ENCODE data around the gene KRTAP5-7.

GRCh38 chr11:71555508-71555907 is 28.4 kb downstream of the KRTAP5-7 start:
- TF ChIP-seq CEBPB (IDR thresholded peaks at IDR 0.05; ENCODE audit: borderline replicate concordance, low read depth, low read length): no peak
- TF ChIP-seq, protein P1, sequence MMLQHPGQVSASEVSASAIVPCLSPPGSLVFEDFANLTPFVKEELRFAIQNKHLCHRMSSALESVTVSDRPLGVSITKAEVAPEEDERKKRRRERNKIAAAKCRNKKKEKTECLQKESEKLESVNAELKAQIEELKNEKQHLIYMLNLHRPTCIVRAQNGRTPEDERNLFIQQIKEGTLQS (CRISPR knock-in tag; IDR thresholded peaks at IDR 0.05): no peak
- TF ChIP-seq ASH2L (IDR thresholded peaks at IDR 0.05; ENCODE audit: insufficient read length, low read depth, low read length): no peak
- no peak for TF ChIP-seq SMC3 (IDR thresholded peaks at IDR 0.05; ENCODE audit: low read length)
- TF ChIP-seq NR2C2 (CRISPR knock-in tag; IDR thresholded peaks at IDR 0.05; ENCODE audit: borderline replicate concordance): no peak
- no peak for TF ChIP-seq NR2F1 (CRISPR knock-in tag; IDR thresholded peaks at IDR 0.05)
- no peak for TF ChIP-seq ZNF382 (CRISPR knock-in tag; IDR thresholded peaks at IDR 0.05; ENCODE audit: borderline replicate concordance)
- TF ChIP-seq RFX5 (IDR thresholded peaks at IDR 0.05; ENCODE audit: low read depth, low read length): no peak
